ENCODE data around the gene GLIPR2. TPM values are rescaled to one million over a fixed set of nuclear protein-coding genes. Genes with fewer than 3 reads are reported as not detected.

GLIPR2 gene
- polyA plus RNA-seq, 1 of the 3 experiments (the other 2 are of a cell fraction) = 38.3 TPM

- Histone ChIP-seq H3F3A (replicated peaks; ENCODE audit: insufficient read depth) (peaks cover 14% of the 10 kb centered on the region), H3K27ac (ENCODE audit: low read depth in 2 of 2, low read length in 1 of 2) (no peak overlapping the region)
Observed at GRCh38 chr9:36128349-36128748, 8.2 kb upstream of the GLIPR2 start.

More at GRCh38 chr9:36128349-36128748, 8.2 kb upstream of the GLIPR2 start:
- no peak overlapping the region for H3K9ac ChIP-seq
- POLR2A ChIA-PET = no interaction called here
- no peaks in the 10 kb centered on the region for H4K20me1 ChIP-seq (ENCODE audit: insufficient read depth)
- H3K79me2 ChIP-seq (ENCODE audit: insufficient read depth) = no peaks in the 10 kb centered on the region
- CTCF ChIA-PET = interaction anchor here (0.7 to 0.8 kb wide), 2 partner anchors 25 to 39 kb away, joined by 3 read pairs; no protein-coding TSS in a partner anchor
- H3K9me3 ChIP-seq = no peaks in the 10 kb centered on the region
- WGBS (ENCODE audit: low lambda C conversion rate) = 77% methylated on average over 8 of the region's 8 CpGs
- no peaks in the 10 kb centered on the region for H3K9me2 ChIP-seq
- H3K4me3 ChIP-seq (ENCODE audit: low read depth in 2 of 2, low read length in 1 of 2) = no peak overlapping the region
- H3K36me3 ChIP-seq (replicated peaks in 1 of 2; ENCODE audit: control insufficient read depth in 1 of 2, insufficient read depth in 2 of 2, low read length in 1 of 2) = peaks cover 5 to 11% of the 10 kb centered on the region in 2 experiments
- no peak for DNase-seq
- no peaks in the 10 kb centered on the region for H3K27me3 ChIP-seq (ENCODE audit: insufficient read depth)
- no peak overlapping the region for H2AFZ ChIP-seq (ENCODE audit: low read depth)
- no peak overlapping the region for H3K4me2 ChIP-seq
- TF ChIP-seq EZH2phosphoT487 (IDR thresholded peaks at IDR 0.05; ENCODE audit: borderline replicate concordance, low read depth) (no peak), GATA2 (CRISPR knock-in tag; IDR thresholded peaks at IDR 0.05) (no peak), ZBTB33 (IDR thresholded peaks at IDR 0.05; ENCODE audit: borderline replicate concordance, low read depth) (no peak), USF1 (IDR thresholded peaks at IDR 0.05; ENCODE audit: borderline replicate concordance, low read depth) (no peak), TAF1 (IDR thresholded peaks at IDR 0.05; ENCODE audit: borderline replicate concordance, low read depth, low read length) (no peak), FOSL2 (IDR thresholded peaks at IDR 0.05; ENCODE audit: borderline replicate concordance, low read depth) (no peak), ELF1 (IDR thresholded peaks at IDR 0.05) (no peak), RCOR1 (IDR thresholded peaks at IDR 0.05; ENCODE audit: low read length) (no peak), CTCF (IDR thresholded peaks at IDR 0.05) (no peak), CHD2 (IDR thresholded peaks at IDR 0.05; ENCODE audit: low read length, partially characterized antibody) (no peak), TCF12 (IDR thresholded peaks at IDR 0.05) (no peak), FOXM1 (IDR thresholded peaks at IDR 0.05; ENCODE audit: low read depth) (no peak)
- no peaks in the 10 kb centered on the region for H3K4me1 ChIP-seq (ENCODE audit: control insufficient read depth in 1 of 2, insufficient read depth in 2 of 2, low read depth in 1 of 2, low read length in 1 of 2)

All from SK-N-SH (cell line).